Measurements from ENCODE around the gene CHST11.

DNA sequence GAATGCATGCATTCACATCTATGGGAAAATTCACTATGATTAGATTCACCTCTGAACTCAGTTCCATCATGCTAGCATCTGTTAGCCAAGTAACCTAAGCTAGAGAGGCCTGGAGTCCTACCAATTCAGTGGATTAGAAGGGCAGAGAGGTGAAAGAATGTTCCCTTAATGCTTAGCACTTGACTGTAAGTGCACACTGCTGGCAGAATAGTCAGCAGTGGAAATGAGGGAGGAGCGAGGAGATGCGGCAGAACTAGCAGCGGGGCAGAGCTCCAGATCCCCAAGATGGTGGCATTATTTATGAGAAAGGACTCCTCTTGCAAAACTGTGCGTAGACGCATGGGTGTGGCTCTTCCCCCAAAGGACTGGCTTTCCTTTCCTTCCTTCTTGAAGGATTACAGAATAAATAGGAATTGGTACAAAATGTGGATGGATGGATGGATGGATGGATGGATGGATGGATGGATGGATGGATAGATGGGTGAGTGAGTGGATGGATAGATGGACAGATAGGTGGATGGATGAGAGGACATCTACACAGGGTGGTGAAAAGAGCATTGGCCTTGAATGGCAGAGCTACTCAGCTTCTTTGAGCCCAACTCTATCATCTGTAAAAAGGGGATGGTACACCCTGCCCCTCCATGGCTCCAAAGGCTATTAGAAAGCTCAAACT is 227.2 kb downstream of the CHST11 start:
- TF ChIP-seq POLR2A (IDR thresholded peaks at IDR 0.05), result no peak
- TF ChIP-seq, protein P1, sequence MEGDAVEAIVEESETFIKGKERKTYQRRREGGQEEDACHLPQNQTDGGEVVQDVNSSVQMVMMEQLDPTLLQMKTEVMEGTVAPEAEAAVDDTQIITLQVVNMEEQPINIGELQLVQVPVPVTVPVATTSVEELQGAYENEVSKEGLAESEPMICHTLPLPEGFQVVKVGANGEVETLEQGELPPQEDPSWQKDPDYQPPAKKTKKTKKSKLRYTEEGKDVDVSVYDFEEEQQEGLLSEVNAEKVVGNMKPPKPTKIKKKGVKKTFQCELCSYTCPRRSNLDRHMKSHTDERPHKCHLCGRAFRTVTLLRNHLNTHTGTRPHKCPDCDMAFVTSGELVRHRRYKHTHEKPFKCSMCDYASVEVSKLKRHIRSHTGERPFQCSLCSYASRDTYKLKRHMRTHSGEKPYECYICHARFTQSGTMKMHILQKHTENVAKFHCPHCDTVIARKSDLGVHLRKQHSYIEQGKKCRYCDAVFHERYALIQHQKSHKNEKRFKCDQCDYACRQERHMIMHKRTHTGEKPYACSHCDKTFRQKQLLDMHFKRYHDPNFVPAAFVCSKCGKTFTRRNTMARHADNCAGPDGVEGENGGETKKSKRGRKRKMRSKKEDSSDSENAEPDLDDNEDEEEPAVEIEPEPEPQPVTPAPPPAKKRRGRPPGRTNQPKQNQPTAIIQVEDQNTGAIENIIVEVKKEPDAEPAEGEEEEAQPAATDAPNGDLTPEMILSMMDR (IDR thresholded peaks at IDR 0.05), result no peak
